PFSK-1 (cell line): ENCODE measurements around the gene RFTN1.

Experiments used
- FOXP2 ChIP-seq: optimal IDR thresholded peaks from 2 replicates; pipeline ENCODE3; 2011; ENCODE audit warnings: borderline replicate concordance, control low read depth, inconsistent platforms; ENCODE audit not compliant: insufficient read depth; ENCODE audit errors: extremely low read length, extremely low read depth
- POLR2AphosphoS5 ChIP-seq: IDR thresholded peaks from 2 replicates; pipeline ENCODE4 v1.6.1; 2012; ENCODE audit warnings: low read depth, mild to moderate bottlenecking, control low read depth, low read length, moderate library complexity
- SIN3A ChIP-seq: IDR thresholded peaks from 2 replicates; pipeline ENCODE4 v1.6.1; 2012; ENCODE audit warnings: mild to moderate bottlenecking, low read length, moderate library complexity, borderline replicate concordance; ENCODE audit not compliant: insufficient read depth
- TAF1 ChIP-seq: IDR thresholded peaks from 2 replicates; pipeline ENCODE4 v1.6.1; 2012; ENCODE audit warnings: low read length, control low read depth, borderline replicate concordance; ENCODE audit not compliant: insufficient read depth
- TF ChIP-seq, protein P1 (sequence below), 2 experiments: IDR thresholded peaks; 2 replicates each; pipeline versions ENCODE4 v1.6.1 to v1.8.0; 2011 to 2012; ENCODE audit warnings: low read depth in 2 of 2, low read length in 2 of 2, control low read depth in 1 of 2, inconsistent platforms in 1 of 2, mild to moderate bottlenecking in 1 of 2, moderate library complexity in 1 of 2; ENCODE audit not compliant: insufficient read depth in 1 of 2

RFTN1 gene

DNA sequence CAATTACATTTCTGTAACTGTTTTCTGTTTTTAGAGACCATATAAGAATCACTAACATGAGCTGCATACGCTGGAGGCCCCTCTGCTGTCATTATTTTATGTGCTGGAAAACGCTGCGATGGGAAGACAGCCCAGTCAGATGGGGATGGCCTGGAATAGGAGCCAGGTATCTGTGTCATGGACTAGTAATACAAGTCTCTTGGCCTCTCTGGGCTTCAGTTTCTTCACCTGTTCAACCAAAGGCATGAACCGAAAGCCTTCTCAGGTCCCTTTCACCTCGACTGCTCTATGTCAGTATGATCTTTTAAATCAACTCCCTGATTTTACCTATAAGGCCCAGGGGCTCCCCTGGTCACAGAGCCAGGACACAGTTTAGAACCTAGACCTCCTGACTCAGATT lies 14.6 kb upstream of the RFTN1 start:
- TF ChIP-seq TAF1 (no peak), POLR2AphosphoS5 (no peak), SIN3A (no peak), FOXP2 (no peak)
- TF ChIP-seq, protein P1, sequence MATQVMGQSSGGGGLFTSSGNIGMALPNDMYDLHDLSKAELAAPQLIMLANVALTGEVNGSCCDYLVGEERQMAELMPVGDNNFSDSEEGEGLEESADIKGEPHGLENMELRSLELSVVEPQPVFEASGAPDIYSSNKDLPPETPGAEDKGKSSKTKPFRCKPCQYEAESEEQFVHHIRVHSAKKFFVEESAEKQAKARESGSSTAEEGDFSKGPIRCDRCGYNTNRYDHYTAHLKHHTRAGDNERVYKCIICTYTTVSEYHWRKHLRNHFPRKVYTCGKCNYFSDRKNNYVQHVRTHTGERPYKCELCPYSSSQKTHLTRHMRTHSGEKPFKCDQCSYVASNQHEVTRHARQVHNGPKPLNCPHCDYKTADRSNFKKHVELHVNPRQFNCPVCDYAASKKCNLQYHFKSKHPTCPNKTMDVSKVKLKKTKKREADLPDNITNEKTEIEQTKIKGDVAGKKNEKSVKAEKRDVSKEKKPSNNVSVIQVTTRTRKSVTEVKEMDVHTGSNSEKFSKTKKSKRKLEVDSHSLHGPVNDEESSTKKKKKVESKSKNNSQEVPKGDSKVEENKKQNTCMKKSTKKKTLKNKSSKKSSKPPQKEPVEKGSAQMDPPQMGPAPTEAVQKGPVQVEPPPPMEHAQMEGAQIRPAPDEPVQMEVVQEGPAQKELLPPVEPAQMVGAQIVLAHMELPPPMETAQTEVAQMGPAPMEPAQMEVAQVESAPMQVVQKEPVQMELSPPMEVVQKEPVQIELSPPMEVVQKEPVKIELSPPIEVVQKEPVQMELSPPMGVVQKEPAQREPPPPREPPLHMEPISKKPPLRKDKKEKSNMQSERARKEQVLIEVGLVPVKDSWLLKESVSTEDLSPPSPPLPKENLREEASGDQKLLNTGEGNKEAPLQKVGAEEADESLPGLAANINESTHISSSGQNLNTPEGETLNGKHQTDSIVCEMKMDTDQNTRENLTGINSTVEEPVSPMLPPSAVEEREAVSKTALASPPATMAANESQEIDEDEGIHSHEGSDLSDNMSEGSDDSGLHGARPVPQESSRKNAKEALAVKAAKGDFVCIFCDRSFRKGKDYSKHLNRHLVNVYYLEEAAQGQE (IDR thresholded peaks at IDR 0.05; ENCODE audit: insufficient read depth in 1 of 2, low read depth in 2 of 2, low read length in 2 of 2), result no peak

- TF ChIP-seq, protein P1 (IDR thresholded peaks at IDR 0.05; ENCODE audit: insufficient read depth in 1 of 2, low read depth in 2 of 2, low read length in 2 of 2), result no peak
- no peak for TF ChIP-seq SIN3A
- no peak for TF ChIP-seq POLR2AphosphoS5
- TF ChIP-seq TAF1, result no peak
- TF ChIP-seq FOXP2, result no peak
Observed at GRCh38 chr3:16524196-16524595, 10.7 kb upstream of the RFTN1 start.

GRCh38 chr3:16523778-16524177 lies 10.3 kb upstream of the RFTN1 start:
- TF ChIP-seq POLR2AphosphoS5 (no peak), FOXP2 (no peak), SIN3A (no peak), TAF1 (no peak)
- TF ChIP-seq, protein P1 (IDR thresholded peaks at IDR 0.05; ENCODE audit: insufficient read depth in 1 of 2, low read depth in 2 of 2, low read length in 2 of 2), result no peak

DNA sequence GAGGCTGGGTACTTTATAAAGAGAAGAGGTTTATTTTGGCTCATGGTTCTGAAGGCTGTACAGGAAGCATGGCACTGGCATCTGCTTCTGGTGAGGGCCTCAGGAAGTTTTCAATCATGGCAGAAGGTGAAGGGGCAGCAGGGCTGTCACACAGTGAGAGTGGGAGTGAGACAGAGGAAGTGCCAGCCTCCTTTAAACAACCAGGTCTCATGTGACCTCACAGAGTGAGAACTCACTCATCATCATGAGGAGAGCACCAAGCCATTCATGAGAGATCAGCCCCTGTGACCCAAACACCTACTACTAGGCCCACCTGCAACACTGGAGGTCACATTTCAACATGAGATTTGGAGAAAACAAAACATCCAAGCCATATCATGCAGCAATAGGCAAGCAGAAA lies 9.3 kb upstream of the RFTN1 start:
- TF ChIP-seq POLR2AphosphoS5 (no peak), TAF1 (no peak), SIN3A (no peak), FOXP2 (no peak)
- TF ChIP-seq, protein P1 (IDR thresholded peaks at IDR 0.05; ENCODE audit: insufficient read depth in 1 of 2, low read depth in 2 of 2, low read length in 2 of 2), result no peak
